ENCODE data around the gene TESK1.

- TF ChIP-seq CTCF (IDR thresholded peaks at IDR 0.05) (no peak), POLR2A (IDR thresholded peaks at IDR 0.05) (no peak), EP300 (IDR thresholded peaks at IDR 0.05) (no peak)
Observed at GRCh38 chr9:35570709-35571504, 34.2 kb upstream of the TESK1 start.
